B cell (primary cell): Measurements from ENCODE around the gene HMG20A. TPM values are rescaled to one million over a fixed set of nuclear protein-coding genes. Genes with fewer than 3 reads are reported as not detected.

Source experiments
- ATAC-seq: fragments of 200-7000 bp; cut with Tn5 transposase; one replicate; pipeline ENCODE4 v1.10.0; 2021; ENCODE audit warnings: low read depth, mild to moderate bottlenecking, moderate number of reproducible peaks, moderate library complexity
- CTCF ChIA-PET: fragments of 350-600 bp; sonication (Branson Sonifier 250); formaldehyde crosslinking; loops from one replicate; lab custom pipeline; 2021; ENCODE audit warnings: antibody characterized with exemption, inconsistent platforms; lab: Charles Lee
- POLR2A ChIA-PET: fragments of 350-600 bp; sonication (Branson Sonifier 250); formaldehyde crosslinking; loops from one replicate; lab custom pipeline; 2021; ENCODE audit warnings: antibody characterized with exemption; lab: Charles Lee
- DNase-seq: peaks from one replicate; pipeline ENCODE4 v3.0.0; 2013
- H2AFZ ChIP-seq: 2 replicates; pipeline ENCODE4 v1.6.1; 2012; ENCODE audit warnings: mild to moderate bottlenecking, low read depth, low read length; ENCODE audit not compliant: insufficient read depth, poor library complexity, severe bottlenecking
- H3K27ac ChIP-seq, 2 donors: 1 replicate in 1 of 2; 2 replicates in 1 of 2; pipeline ENCODE4 v1.5.1; 2012 to 2013; ENCODE audit warnings: low read length in 2 of 2, mild to moderate bottlenecking in 2 of 2, moderate library complexity in 1 of 2
- H3K27me3 ChIP-seq, 4 experiments: fragments of 200-600 bp in 1 of 4; sonication (generic) in 1 of 4; replicated peaks in 1 of 4; 1 replicate in 2 of 4; 2 replicates in 2 of 4; pipeline versions ENCODE4 v1.6.1 to v1.7.0; 2013 to 2016; ENCODE audit warnings: low read length in 3 of 4, mild to moderate bottlenecking in 2 of 4, mixed read lengths in 1 of 4, moderate library complexity in 1 of 4; ENCODE audit not compliant: insufficient read depth in 4 of 4, control insufficient read depth in 3 of 4; ENCODE audit errors: control extremely low read depth in 1 of 4
- H3K36me3 ChIP-seq, 2 experiments: replicated peaks in 1 of 2; 1 replicate in 1 of 2; 2 replicates in 1 of 2; pipeline versions ENCODE4 v1.6.1 to v1.7.1; 2013; ENCODE audit warnings: low read length in 1 of 2; ENCODE audit not compliant: insufficient read depth in 2 of 2, control insufficient read depth in 1 of 2; ENCODE audit errors: control extremely low read depth in 1 of 2, extremely low read depth in 1 of 2
- H3K4me1 ChIP-seq, 2 donors: fragments of 200-600 bp in 1 of 2; sonication (generic) in 1 of 2; 1 replicate in 1 of 2; 2 replicates in 1 of 2; pipeline versions ENCODE4 v1.5.1 to v1.6.1; 2013 to 2017; ENCODE audit warnings: low read length in 2 of 2; ENCODE audit not compliant: control insufficient read depth in 2 of 2, insufficient read depth in 2 of 2
- H3K4me2 ChIP-seq: replicated peaks from 2 replicates; pipeline ENCODE3; 2012; ENCODE audit warnings: mild to moderate bottlenecking, low read depth, low read length; ENCODE audit not compliant: poor library complexity, severe bottlenecking
- H3K4me3 ChIP-seq, 5 experiments: fragments of 200-600 bp in 1 of 5; sonication (generic) in 1 of 5; 1 replicate in 3 of 5; 2 replicates in 2 of 5; pipeline versions ENCODE4 v1.5.1 to v1.7.0; 2011 to 2016; ENCODE audit warnings: low read length in 4 of 5, mild to moderate bottlenecking in 4 of 5, low read depth in 2 of 5, control low read depth in 1 of 5, moderate library complexity in 1 of 5; ENCODE audit not compliant: insufficient read depth in 1 of 5; ENCODE audit errors: control extremely low read depth in 1 of 5, extremely low read depth in 1 of 5
- H3K79me2 ChIP-seq: fragments of 200-600 bp; sonication (generic); one replicate; pipeline ENCODE4 v1.6.0; 2016; ENCODE audit warnings: low read length; ENCODE audit not compliant: control insufficient read depth, insufficient read depth
- H3K9ac ChIP-seq: fragments of 200-600 bp; sonication (generic); 2 replicates; pipeline ENCODE4 v1.6.1; 2017; ENCODE audit warnings: mild to moderate bottlenecking, low read length, moderate library complexity
- H3K9me3 ChIP-seq, 3 donors: one replicate each; pipeline versions ENCODE4 v1.6.1 to v1.7.1; 2013; ENCODE audit warnings: low read length in 2 of 3; ENCODE audit not compliant: control insufficient read depth in 2 of 3, insufficient read depth in 1 of 3; ENCODE audit errors: control extremely low read depth in 1 of 3
- H4K20me1 ChIP-seq: 2 replicates; pipeline ENCODE4 v1.6.0; 2012; ENCODE audit warnings: mild to moderate bottlenecking, low read length; ENCODE audit not compliant: insufficient read depth, control insufficient read depth, poor library complexity, severe bottlenecking
- H3K27ac Mint-ChIP-seq: one replicate; pipeline ENCODE4 v1.8.0; 2021; ENCODE audit warnings: mixed read lengths
- H3K27me3 Mint-ChIP-seq: one replicate; pipeline ENCODE4 v1.8.0; 2021; ENCODE audit warnings: mixed read lengths
- H3K4me1 Mint-ChIP-seq: one replicate; pipeline ENCODE4 v1.8.0; 2021; ENCODE audit warnings: mixed read lengths
- H3K4me3 Mint-ChIP-seq: one replicate; pipeline ENCODE4 v1.8.0; 2021; ENCODE audit warnings: mixed read lengths
- H3K9me3 Mint-ChIP-seq: one replicate; pipeline ENCODE4 v1.8.0; 2022; ENCODE audit warnings: mixed read lengths; ENCODE audit not compliant: insufficient read depth
- EZH2 ChIP-seq: IDR thresholded peaks from 2 replicates; pipeline ENCODE4 v1.6.1; 2012; ENCODE audit warnings: borderline replicate concordance, low read depth, mild to moderate bottlenecking, moderate library complexity, low read length; ENCODE audit not compliant: insufficient read depth, poor library complexity, severe bottlenecking
- WGBS: methylation state at CpG from one replicate; pipeline ENCODE4 v1.1.5; 2013; ENCODE audit warnings: missing lambda C conversion rate; ENCODE audit not compliant: insufficient coverage; 5-methylcytosine and 5-hydroxymethylcytosine counted together
- intact Hi-C: fragments of 100-400 bp; cut with micrococcal nuclease; formaldehyde crosslinking; loops from one replicate; pipeline ENCODE4 v1.10.0; 2022
- polyA plus RNA-seq: library from polyadenylated mRNA; depleted of rRNA; stranded (reverse); fragments of >200 nt; gene quantifications from 2 replicates; pipeline ENCODE4 v1.2.3, GENCODE V29; 2012
- total RNA-seq, 2 donors: library from RNA; stranded (reverse); fragments of 120-200 nt in 1 of 2; gene quantifications; 1 replicate in 1 of 2; 2 replicates in 1 of 2; pipeline versions ENCODE4 v1.2.3 to v1.2.4, GENCODE V29; 2013 to 2022
- TF ChIP-seq, protein P1 (sequence below): fragments of 200-600 bp; IDR thresholded peaks from one replicate; pipeline ENCODE4 v1.8.0; 2022; ENCODE audit warnings: antibody characterized with exemption, mild to moderate bottlenecking

The HMG20A gene
- total and polyA plus RNA-seq, 2 donors (not counting 1 experiment from before 2014, with no cell fraction given), result 26.1 to 63.5 TPM

DNA sequence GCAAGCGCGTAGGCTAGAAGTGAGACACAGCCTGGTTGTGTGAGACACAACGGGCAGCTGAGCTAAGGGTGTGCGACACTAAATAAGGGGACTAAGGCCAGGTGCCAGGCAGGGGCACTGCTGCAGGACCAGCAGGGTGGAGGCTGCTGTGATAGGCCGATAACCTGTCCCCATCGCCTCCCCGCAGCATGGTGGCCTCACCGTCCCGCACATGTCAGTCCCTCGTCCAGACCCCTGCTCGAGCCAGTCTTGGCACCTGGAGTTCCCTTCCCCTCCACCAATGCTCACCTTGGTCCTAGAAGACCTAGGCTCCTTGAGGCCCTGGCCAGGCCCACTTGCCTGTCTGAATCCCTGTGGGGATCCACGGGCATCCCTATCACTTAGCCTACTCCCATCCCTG lies 96.1 kb downstream of the HMG20A start:
- no peaks in the 10 kb centered on the region for H4K20me1 ChIP-seq
- H3K9me3 Mint-ChIP-seq, result no peaks in the 10 kb centered on the region
- POLR2A ChIA-PET, result no interaction called here
- peaks cover 0 to 3% (median 0%) of the 10 kb centered on the region in 3 donors for H3K9me3 ChIP-seq
- no peak overlapping the region for H3K4me3 Mint-ChIP-seq
- no peak overlapping the region for H3K4me2 ChIP-seq
- H3K4me1 Mint-ChIP-seq, result no peaks in the 10 kb centered on the region
- H3K27ac Mint-ChIP-seq, result no peak overlapping the region
- no peaks in the 10 kb centered on the region for H3K36me3 ChIP-seq
- intact Hi-C loops, result no loop called here
- H2AFZ ChIP-seq, result no peak overlapping the region
- TF ChIP-seq, protein P1, sequence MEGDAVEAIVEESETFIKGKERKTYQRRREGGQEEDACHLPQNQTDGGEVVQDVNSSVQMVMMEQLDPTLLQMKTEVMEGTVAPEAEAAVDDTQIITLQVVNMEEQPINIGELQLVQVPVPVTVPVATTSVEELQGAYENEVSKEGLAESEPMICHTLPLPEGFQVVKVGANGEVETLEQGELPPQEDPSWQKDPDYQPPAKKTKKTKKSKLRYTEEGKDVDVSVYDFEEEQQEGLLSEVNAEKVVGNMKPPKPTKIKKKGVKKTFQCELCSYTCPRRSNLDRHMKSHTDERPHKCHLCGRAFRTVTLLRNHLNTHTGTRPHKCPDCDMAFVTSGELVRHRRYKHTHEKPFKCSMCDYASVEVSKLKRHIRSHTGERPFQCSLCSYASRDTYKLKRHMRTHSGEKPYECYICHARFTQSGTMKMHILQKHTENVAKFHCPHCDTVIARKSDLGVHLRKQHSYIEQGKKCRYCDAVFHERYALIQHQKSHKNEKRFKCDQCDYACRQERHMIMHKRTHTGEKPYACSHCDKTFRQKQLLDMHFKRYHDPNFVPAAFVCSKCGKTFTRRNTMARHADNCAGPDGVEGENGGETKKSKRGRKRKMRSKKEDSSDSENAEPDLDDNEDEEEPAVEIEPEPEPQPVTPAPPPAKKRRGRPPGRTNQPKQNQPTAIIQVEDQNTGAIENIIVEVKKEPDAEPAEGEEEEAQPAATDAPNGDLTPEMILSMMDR, result no peak
- no peak for TF ChIP-seq EZH2
- H3K9ac ChIP-seq, result no peak overlapping the region
- H3K79me2 ChIP-seq, result no peaks in the 10 kb centered on the region
- CTCF ChIA-PET, result no interaction called here
- over 99% methylated on average over 12 of the region's 12 CpGs for WGBS
- no peak overlapping the region for H3K27ac ChIP-seq
- no peak overlapping the region for H3K4me3 ChIP-seq
- DNase-seq (no peak), ATAC-seq (no peak)
- H3K27me3 ChIP-seq, result no peaks in the 10 kb centered on the region
- no peaks in the 10 kb centered on the region for H3K27me3 Mint-ChIP-seq
- no peaks in the 10 kb centered on the region for H3K4me1 ChIP-seq

DNA sequence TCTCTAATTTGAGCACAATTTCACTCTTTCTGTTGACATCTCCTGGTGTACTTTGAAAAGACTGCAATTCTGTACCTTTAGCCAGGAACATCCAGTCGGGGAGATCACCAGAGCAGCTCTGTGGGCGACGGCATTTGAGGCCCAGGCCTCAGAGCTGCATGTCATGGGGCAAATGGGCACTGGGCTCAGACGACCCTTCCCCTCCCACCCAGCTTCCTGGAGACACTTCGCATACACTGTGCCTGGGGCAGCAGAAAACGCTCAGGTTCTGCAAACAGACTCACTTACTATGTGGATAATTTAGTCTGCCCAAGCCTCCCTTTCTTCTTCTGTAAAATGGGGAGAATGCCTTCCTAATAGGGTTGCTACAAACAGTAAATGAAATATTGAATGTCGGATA lies 96.9 kb downstream of the HMG20A start:
- Histone ChIP-seq H3K4me1 (no peaks in the 10 kb centered on the region), H4K20me1 (no peaks in the 10 kb centered on the region), H3K79me2 (no peaks in the 10 kb centered on the region), H3K4me3 (no peak overlapping the region), H3K9ac (no peak overlapping the region), H3K4me2 (no peak overlapping the region), H2AFZ (no peak overlapping the region), H3K36me3 (no peaks in the 10 kb centered on the region), H3K27me3 (no peaks in the 10 kb centered on the region), H3K27ac (no peak overlapping the region), H3K9me3 (peaks cover 0 to 3% (median 0%) of the 10 kb centered on the region in 3 donors)
- DNase-seq, result no peak
- ATAC-seq, result no peak
- TF ChIP-seq EZH2, result no peak
- TF ChIP-seq, protein P1, result no peak
- H3K4me3 Mint-ChIP-seq, result no peak overlapping the region
- no peaks in the 10 kb centered on the region for H3K9me3 Mint-ChIP-seq
- ChIA-PET POLR2A (no interaction called here), CTCF (interaction anchor here (0.5 kb wide), 1 partner anchor 288 kb away, joined by 3 read pairs; no protein-coding TSS in a partner anchor)
- WGBS, result 90% methylated on average over 5 of the region's 7 CpGs
- intact Hi-C loops, result no loop called here
- no peak overlapping the region for H3K27ac Mint-ChIP-seq
- H3K4me1 Mint-ChIP-seq, result no peaks in the 10 kb centered on the region
- H3K27me3 Mint-ChIP-seq, result no peaks in the 10 kb centered on the region
